ENCODE data around the gene S100A11. TPM values are rescaled to one million over a fixed set of nuclear protein-coding genes. Genes with fewer than 3 reads are reported as not detected.

The S100A11 gene
- total RNA-seq, 1 experiment from 2014 or later, result 1,562 TPM

GRCh38 chr1:152078831-152079441, 42.1 kb upstream of the S100A11 start:
- POLR2A ChIA-PET, result no interaction called here
- H3K4me3 Mint-ChIP-seq (ENCODE audit: unreplicated experiment), result no peak overlapping the region
- H3K4me1 Mint-ChIP-seq (ENCODE audit: insufficient read depth, unreplicated experiment), result no peaks in the 10 kb centered on the region
- peaks cover 37% of the 10 kb centered on the region for H3K27me3 Mint-ChIP-seq (ENCODE audit: insufficient read depth, unreplicated experiment)
- no TSS peak for BruUV-seq (replicated peaks)
- intact Hi-C loops (cut with micrococcal nuclease), result no loop called here
- DNase-seq (ENCODE audit: unreplicated experiment), result no peak
- TF ChIP-seq CTCF (IDR thresholded peaks at IDR 0.05; ENCODE audit: unreplicated experiment), result no peak
- H3K27ac Mint-ChIP-seq (ENCODE audit: low read depth, unreplicated experiment), result no peak overlapping the region
- H3K36me3 Mint-ChIP-seq (ENCODE audit: insufficient read depth, unreplicated experiment), result no peaks in the 10 kb centered on the region
- CTCF ChIA-PET, result no interaction called here
- H3K9me3 Mint-ChIP-seq (ENCODE audit: unreplicated experiment), result no peaks in the 10 kb centered on the region

- no peak for TF ChIP-seq CTCF (IDR thresholded peaks at IDR 0.05; ENCODE audit: unreplicated experiment)
- H3K27ac Mint-ChIP-seq (ENCODE audit: low read depth, unreplicated experiment), result no peak overlapping the region
- peaks cover 16% of the 10 kb centered on the region for H3K27me3 Mint-ChIP-seq (ENCODE audit: insufficient read depth, unreplicated experiment)
- intact Hi-C loops (cut with micrococcal nuclease), result no loop called here
- no peaks in the 10 kb centered on the region for H3K4me1 Mint-ChIP-seq (ENCODE audit: insufficient read depth, unreplicated experiment)
- no TSS peak for BruUV-seq (replicated peaks)
- no peak overlapping the region for H3K4me3 Mint-ChIP-seq (ENCODE audit: unreplicated experiment)
- no peaks in the 10 kb centered on the region for H3K9me3 Mint-ChIP-seq (ENCODE audit: unreplicated experiment)
- no peak for DNase-seq (ENCODE audit: unreplicated experiment)
- H3K36me3 Mint-ChIP-seq (ENCODE audit: insufficient read depth, unreplicated experiment), result no peaks in the 10 kb centered on the region
- ChIA-PET CTCF (interaction anchor here (0.5 to 1.4 kb wide), 7 partner anchors 13 to 1172 kb away, joined by 3 to 6 read pairs (median 4); no protein-coding TSS in a partner anchor), POLR2A (interaction anchor here (0.7 to 1.4 kb wide), 3 partner anchors 22 to 229 kb away, joined by 3 to 4 read pairs (median 3); no protein-coding TSS in a partner anchor)
Observed at GRCh38 chr1:152072311-152072710, 35.5 kb upstream of the S100A11 start.

GRCh38 chr1:152071123-152071522, 34.3 kb upstream of the S100A11 start:
- CTCF ChIA-PET, result interaction anchor here (1.1 to 1.4 kb wide), 4 partner anchors 14 to 389 kb away, joined by 3 to 6 read pairs (median 4); no protein-coding TSS in a partner anchor

More at GRCh38 chr1:152071123-152071522, 34.3 kb upstream of the S100A11 start:
- intact Hi-C loops (cut with micrococcal nuclease), result no loop called here
- Mint-ChIP-seq H3K4me3 (ENCODE audit: unreplicated experiment) (no peak overlapping the region), H3K27ac (ENCODE audit: low read depth, unreplicated experiment) (no peak overlapping the region), H3K4me1 (ENCODE audit: insufficient read depth, unreplicated experiment) (no peaks in the 10 kb centered on the region), H3K27me3 (ENCODE audit: insufficient read depth, unreplicated experiment) (peaks cover 4% of the 10 kb centered on the region), H3K9me3 (ENCODE audit: unreplicated experiment) (no peaks in the 10 kb centered on the region), H3K36me3 (ENCODE audit: insufficient read depth, unreplicated experiment) (no peaks in the 10 kb centered on the region)
- no peak for TF ChIP-seq CTCF (IDR thresholded peaks at IDR 0.05; ENCODE audit: unreplicated experiment)
- no peak for DNase-seq (ENCODE audit: unreplicated experiment)
- no TSS peak for BruUV-seq (replicated peaks)
- POLR2A ChIA-PET, result interaction anchor here (1.4 kb wide), 1 partner anchor 39 kb away, joined by 4 read pairs; no protein-coding TSS in a partner anchor
